K562 (cell line): ENCODE data around the gene MEF2B.

Experiments used
- GTF2E2 ChIP-seq: fragments of 200-800 bp; sonication (Bioruptor generic); IDR thresholded peaks from 2 replicates; pipeline ENCODE4 v1.6.1; 2016; ENCODE audit warnings: missing genetic modification characterization, missing compliant biosample characterization
- JUND ChIP-seq, 2 experiments: IDR thresholded peaks; 2 replicates in 1 of 2; 3 replicates in 1 of 2; pipeline ENCODE4 v1.6.1; 2011; ENCODE audit warnings: borderline replicate concordance in 2 of 2, low read depth in 2 of 2, low read length in 2 of 2, improper control_type of control experiment in 1 of 2, missing biosample characterization in 1 of 2, missing genetic modification characterization in 1 of 2, missing genetic modification reagents in 1 of 2
- NFIC ChIP-seq: fragments of 450-650 bp; IDR thresholded peaks from 2 replicates; pipeline ENCODE4 v1.6.1; 2017; ENCODE audit warnings: mild to moderate bottlenecking, inconsistent platforms
- RAD21 ChIP-seq, 2 experiments: fragments of 250-450 bp in 1 of 2; fragments of 450-650 bp in 1 of 2; sonication (Bioruptor Pico) in 1 of 2; formaldehyde crosslinking in 1 of 2; IDR thresholded peaks in 1 of 2; conservative IDR thresholded peaks in 1 of 2; 2 replicates each; pipeline versions ENCODE4 v1.4.0 to v1.8.0; 2020 to 2022; ENCODE audit warnings: mild to moderate bottlenecking in 2 of 2, moderate library complexity in 1 of 2
- SP1 ChIP-seq: sonication (generic); formaldehyde crosslinking; IDR thresholded peaks from 2 replicates; pipeline ENCODE4 v1.8.1; 2022; ENCODE audit warnings: mild to moderate bottlenecking, missing genetic modification reagents
- SREBF2 ChIP-seq: sonication (generic); formaldehyde crosslinking; IDR thresholded peaks from 2 replicates; pipeline ENCODE4 v1.4.0; 2020; ENCODE audit warnings: mild to moderate bottlenecking, missing genetic modification reagents
- TBP ChIP-seq: optimal IDR thresholded peaks from 2 replicates; pipeline ENCODE3; 2011; ENCODE audit warnings: low read depth, low read length, improper control_type of control experiment
- ZNF589 ChIP-seq: fragments of 200-800 bp; sonication (Bioruptor generic); IDR thresholded peaks from 2 replicates; pipeline ENCODE4 v1.6.1; 2016; ENCODE audit warnings: low read depth, missing genetic modification characterization, missing compliant biosample characterization

DNA sequence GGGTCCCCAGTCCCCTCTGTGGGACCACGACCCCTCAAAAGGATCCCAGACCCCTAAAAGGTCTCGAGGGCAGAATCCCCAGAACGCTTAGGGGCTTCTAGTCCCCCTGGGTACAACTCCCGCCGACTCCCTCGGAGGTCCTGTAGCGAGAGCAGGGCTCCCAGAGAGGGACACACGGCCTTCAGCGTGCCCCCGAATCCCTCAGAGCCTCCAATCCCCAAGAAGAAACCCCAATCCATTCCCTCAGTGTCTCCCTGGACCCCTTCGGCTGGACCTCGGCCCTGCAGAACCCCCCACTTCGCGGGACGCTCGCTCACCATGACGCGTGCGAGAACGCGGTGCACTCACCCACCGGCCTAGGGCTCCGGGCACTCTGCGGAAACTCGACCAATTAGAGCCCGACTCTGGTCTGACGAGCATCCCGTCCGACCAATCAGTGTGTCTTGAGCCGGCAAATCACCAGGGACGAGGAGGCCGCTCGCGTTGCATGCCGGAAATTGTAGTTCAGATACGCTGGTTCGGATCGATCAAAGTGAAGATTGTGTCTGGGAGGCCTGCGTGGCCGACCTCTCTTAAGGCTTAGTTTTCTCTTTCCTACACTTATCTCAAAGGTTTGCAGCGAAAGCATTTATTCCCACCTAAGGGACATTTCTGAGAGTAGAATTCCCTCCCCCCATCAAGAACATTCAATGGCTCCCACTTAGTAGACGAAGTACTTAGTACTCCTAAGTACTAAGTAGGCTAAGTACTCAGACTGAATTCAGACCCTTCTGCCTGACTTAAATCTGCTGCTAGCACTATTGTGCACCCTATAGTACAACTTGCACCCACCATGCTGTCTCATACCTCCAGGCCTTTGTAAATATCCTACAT lies 31.7 kb downstream of the MEF2B start, which contains the start of gene TMEM161A:
- no peak for TF ChIP-seq ZNF589 (CRISPR knock-in tag)
- peak; percentile 84 for TF ChIP-seq TBP
- no peak; the same call in 1 of the 2 replicates for TF ChIP-seq NFIC
- TF ChIP-seq JUND (IDR thresholded peaks at IDR 0.05; ENCODE audit: borderline replicate concordance, low read depth, low read length) = peak; percentile 63
- no peak; the same call in 2 of the 3 replicates for TF ChIP-seq JUND (tag; IDR thresholded peaks at IDR 0.05; ENCODE audit: borderline replicate concordance, low read depth, low read length)
- TF ChIP-seq SP1 (CRISPR knock-in tag) = peak; percentile 79
- TF ChIP-seq RAD21 (CRISPR knock-in tag; conservative IDR thresholded peaks at IDR 0.05 in 1 of 2, IDR thresholded peaks at IDR 0.05 in 1 of 2) = no peak
- no peak for TF ChIP-seq SREBF2
- no peak; the same call in 1 of the 2 replicates for TF ChIP-seq GTF2E2
